Measurements from ENCODE around the gene PLPP3.

PLPP3 gene

DNA sequence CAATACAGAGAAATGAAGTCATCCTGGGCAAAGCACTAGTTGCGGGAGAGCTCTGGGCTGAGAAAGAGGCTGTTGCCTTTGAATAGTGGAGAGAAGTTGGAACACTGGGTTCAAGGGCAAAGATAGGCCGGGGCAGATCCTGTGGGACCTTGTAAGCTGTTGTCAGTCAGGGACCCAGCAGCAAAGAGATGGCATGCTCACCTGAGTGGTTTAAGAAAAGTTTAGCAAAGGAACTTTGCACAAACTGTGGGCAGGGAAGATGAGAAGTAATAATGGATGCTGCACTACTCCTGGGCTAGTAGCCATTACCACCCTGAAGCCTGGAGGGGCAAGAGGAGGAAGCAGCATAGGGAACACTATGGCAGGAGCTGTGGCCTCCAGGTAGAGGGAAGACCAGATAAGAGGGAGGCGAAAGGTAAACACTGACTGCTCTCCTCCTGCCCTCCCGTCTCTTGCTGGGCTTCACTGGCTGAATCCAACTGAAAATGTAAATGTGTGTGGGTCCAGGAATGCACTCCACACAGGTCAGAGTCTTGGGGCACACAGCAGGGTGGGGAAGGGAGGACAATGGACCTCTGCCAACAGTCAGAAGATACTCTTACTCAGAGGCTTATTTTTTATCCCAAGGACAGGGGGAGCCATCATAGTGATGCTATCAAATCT is 129.2 kb downstream of the PLPP3 start:
- no peaks in the 10 kb centered on the region for H3K27me3 ChIP-seq (ENCODE audit: control insufficient read depth, insufficient read depth, low read length)
- H3K9me3 ChIP-seq (ENCODE audit: control insufficient read depth, low read depth, low read length), result no peaks in the 10 kb centered on the region
- H3K4me1 ChIP-seq (ENCODE audit: control insufficient read depth, low read depth, low read length), result peaks cover 33% of the 10 kb centered on the region
- H3K36me3 ChIP-seq (ENCODE audit: control insufficient read depth, low read depth, low read length), result no peaks in the 10 kb centered on the region
- no peak overlapping the region for H3K9ac ChIP-seq (ENCODE audit: low read length)
- no peak overlapping the region for H3K4me3 ChIP-seq (ENCODE audit: low read length)
- no peak overlapping the region for H3K27ac ChIP-seq (ENCODE audit: low read length)

DNA sequence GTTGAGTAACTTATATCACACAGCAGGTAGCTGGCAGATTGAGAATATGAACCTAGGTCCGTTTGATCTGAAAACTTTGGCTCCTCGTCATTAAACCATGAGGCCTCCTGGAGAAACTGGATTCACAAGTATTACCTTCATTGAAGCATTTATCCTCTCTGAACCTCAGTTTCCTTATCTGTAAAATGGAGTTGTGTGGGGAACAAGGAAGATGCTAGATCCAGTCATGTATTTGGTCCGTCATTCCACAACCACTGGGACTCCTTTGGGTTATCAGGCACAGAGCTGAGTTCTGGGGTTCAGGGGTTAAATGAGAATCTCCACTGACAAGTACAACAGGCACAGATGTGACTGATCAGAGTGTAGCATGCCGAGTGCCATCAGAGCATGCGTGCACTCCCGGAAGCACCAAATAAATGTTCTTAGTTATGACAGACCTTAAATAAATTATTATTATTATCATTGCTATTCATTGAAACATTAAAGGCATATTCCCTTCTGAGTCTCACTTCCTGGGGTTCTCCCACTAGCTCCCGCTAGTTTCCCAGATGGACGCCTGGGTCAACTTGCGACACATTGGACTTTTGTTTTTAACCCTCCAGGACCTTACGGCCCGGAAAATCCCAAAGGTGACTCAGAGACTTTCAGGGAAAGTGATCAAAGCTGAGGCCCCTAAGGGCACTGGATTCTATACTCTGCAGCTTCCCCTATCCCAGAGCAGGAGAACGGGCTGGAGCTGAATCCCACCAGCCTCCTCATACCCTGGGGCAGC is 130.6 kb downstream of the PLPP3 start:
- H3K4me3 ChIP-seq (ENCODE audit: low read length), result no peak overlapping the region
- no peaks in the 10 kb centered on the region for H3K27me3 ChIP-seq (ENCODE audit: control insufficient read depth, insufficient read depth, low read length)
- H3K9ac ChIP-seq (ENCODE audit: low read length), result no peak overlapping the region
- H3K36me3 ChIP-seq (ENCODE audit: control insufficient read depth, low read depth, low read length), result no peaks in the 10 kb centered on the region
- H3K27ac ChIP-seq (ENCODE audit: low read length), result no peak overlapping the region
- H3K4me1 ChIP-seq (ENCODE audit: control insufficient read depth, low read depth, low read length), result peaks cover 32% of the 10 kb centered on the region
- no peaks in the 10 kb centered on the region for H3K9me3 ChIP-seq (ENCODE audit: control insufficient read depth, low read depth, low read length)

DNA sequence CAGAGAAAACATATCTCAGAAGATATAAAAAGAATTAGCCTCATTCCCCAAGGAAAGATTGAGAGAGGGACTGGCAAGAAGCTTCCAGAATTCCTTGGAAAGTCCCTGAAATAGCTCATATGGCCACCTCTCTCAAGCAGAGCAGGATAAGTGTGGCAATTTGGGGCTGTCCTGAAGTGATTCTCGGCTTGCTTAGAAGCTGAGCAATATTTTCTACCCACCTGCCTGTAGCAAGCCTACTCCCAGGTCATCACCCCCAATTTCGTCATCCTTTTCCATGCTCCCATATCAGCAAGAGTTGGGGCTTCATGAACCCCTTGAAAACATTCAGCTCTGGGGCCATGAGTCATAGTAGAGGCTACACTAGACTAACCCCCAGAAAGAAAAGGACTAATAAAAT is 131.5 kb downstream of the PLPP3 start:
- Histone ChIP-seq H3K4me3 (ENCODE audit: low read length) (no peak overlapping the region), H3K4me1 (ENCODE audit: control insufficient read depth, low read depth, low read length) (peaks cover 23% of the 10 kb centered on the region), H3K27me3 (ENCODE audit: control insufficient read depth, insufficient read depth, low read length) (no peaks in the 10 kb centered on the region), H3K9ac (ENCODE audit: low read length) (no peak overlapping the region), H3K9me3 (ENCODE audit: control insufficient read depth, low read depth, low read length) (no peaks in the 10 kb centered on the region), H3K36me3 (ENCODE audit: control insufficient read depth, low read depth, low read length) (no peaks in the 10 kb centered on the region), H3K27ac (ENCODE audit: low read length) (no peak overlapping the region)

DNA sequence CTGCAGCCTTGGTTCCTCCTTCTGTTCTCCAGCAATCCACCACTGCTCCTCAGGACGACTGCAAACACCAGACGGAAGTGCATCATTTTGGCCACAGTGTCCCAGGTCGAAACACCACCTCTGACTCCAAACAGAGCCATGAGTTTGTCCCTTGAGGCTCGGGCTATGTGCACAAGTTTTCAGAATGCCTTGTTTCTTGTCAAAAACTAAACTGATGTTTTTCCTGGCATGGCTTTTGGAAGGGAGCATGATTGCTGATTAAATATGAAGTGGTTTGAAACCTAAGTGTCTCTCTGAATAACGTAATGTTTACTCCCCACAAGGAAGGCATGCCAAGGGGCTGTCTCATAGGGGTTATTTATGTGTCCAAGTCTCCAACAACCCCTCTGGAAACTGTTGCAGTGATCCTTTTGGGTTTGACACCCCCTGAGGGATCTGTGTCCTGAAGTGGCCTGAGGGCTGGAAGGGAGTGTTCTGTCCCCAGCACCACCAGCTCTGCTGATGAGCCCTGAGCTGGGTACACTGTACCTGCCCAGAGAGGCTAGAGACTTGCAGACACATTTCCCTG is 132.7 kb downstream of the PLPP3 start:
- Histone ChIP-seq H3K36me3 (ENCODE audit: control insufficient read depth, low read depth, low read length) (no peaks in the 10 kb centered on the region), H3K27ac (ENCODE audit: low read length) (no peak overlapping the region), H3K4me1 (ENCODE audit: control insufficient read depth, low read depth, low read length) (peaks cover 12% of the 10 kb centered on the region), H3K27me3 (ENCODE audit: control insufficient read depth, insufficient read depth, low read length) (no peaks in the 10 kb centered on the region), H3K9ac (ENCODE audit: low read length) (no peak overlapping the region), H3K4me3 (ENCODE audit: low read length) (no peak overlapping the region), H3K9me3 (ENCODE audit: control insufficient read depth, low read depth, low read length) (no peaks in the 10 kb centered on the region)

DNA sequence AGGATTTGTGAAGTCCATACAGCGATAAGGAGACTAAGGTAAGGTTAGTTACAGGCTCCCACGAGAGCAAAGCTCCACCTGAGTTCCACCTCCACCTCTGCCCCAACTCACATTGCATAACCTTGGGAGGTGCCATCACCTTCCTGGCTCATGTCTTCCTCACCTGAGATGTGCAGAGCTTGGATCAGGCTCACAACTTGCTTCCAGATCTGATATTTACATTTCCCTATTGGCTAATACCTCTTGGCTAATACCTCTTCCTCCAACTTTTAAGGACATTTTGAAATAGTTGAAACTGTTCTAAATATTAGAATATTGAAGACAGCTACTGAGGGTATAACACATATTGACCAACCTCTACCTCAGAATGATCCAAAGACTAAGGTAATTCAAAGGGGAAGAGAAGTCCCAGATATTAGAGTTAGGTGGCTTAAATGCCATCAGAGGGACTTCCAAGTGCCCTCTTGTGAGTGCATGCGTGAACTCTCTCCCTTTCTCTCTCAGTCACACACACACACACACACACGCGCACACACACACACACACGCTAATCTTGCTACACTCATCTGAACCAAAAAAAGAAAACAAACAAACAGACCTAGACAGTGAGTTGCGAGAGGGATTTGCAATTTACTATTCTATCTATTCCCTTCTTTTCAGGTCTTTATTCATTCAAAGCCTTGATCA is 134.3 kb downstream of the PLPP3 start:
- Histone ChIP-seq H3K9me3 (ENCODE audit: control insufficient read depth, low read depth, low read length) (no peaks in the 10 kb centered on the region), H3K4me3 (ENCODE audit: low read length) (no peak overlapping the region), H3K27me3 (ENCODE audit: control insufficient read depth, insufficient read depth, low read length) (no peaks in the 10 kb centered on the region), H3K36me3 (ENCODE audit: control insufficient read depth, low read depth, low read length) (no peaks in the 10 kb centered on the region), H3K9ac (ENCODE audit: low read length) (no peak overlapping the region), H3K4me1 (ENCODE audit: control insufficient read depth, low read depth, low read length) (peaks cover 8% of the 10 kb centered on the region), H3K27ac (ENCODE audit: low read length) (no peak overlapping the region)
